Lung (tissue), 12 donors: ENCODE measurements around the gene PTPN14. TPM values are rescaled to one million over a fixed set of nuclear protein-coding genes. Genes with fewer than 3 reads are reported as not detected.
"Not testable (repeated sequence)": the region's sequence is repeated elsewhere in the genome, so short reads cannot be mapped to it uniquely, and the experiment has no call there.

ENCODE experiments used
- ATAC-seq: fragments of 200-7000 bp; cut with Tn5 transposase; one replicate; pipeline ENCODE4 v1.9.1; 2020; ENCODE audit warnings: moderate number of reproducible peaks; ENCODE audit not compliant: insufficient read depth, low FRiP score
- DNase-seq, 3 donors: peaks; one replicate each; pipeline ENCODE4 v3.0.0-alpha.2; 2013 to 2017
- H3K27ac ChIP-seq, 2 donors: one replicate each; pipeline ENCODE4 v1.5.1; 2013; ENCODE audit warnings: mild to moderate bottlenecking in 2 of 2, moderate library complexity in 2 of 2, control low read depth in 1 of 2, inconsistent platforms in 1 of 2, low read depth in 1 of 2, low read length in 1 of 2
- H3K27me3 ChIP-seq, 3 donors: one replicate each; pipeline ENCODE4 v1.5.1; 2013; ENCODE audit warnings: low read length in 2 of 3; ENCODE audit not compliant: control insufficient read depth in 3 of 3, insufficient read depth in 3 of 3
- H3K36me3 ChIP-seq, 4 donors: one replicate each; pipeline ENCODE4 v1.5.1; 2013; ENCODE audit warnings: low read length in 4 of 4, mild to moderate bottlenecking in 1 of 4, moderate library complexity in 1 of 4; ENCODE audit not compliant: control insufficient read depth in 4 of 4, insufficient read depth in 4 of 4
- H3K4me1 ChIP-seq, 5 donors: one replicate each; pipeline ENCODE4 v1.5.1; 2013; ENCODE audit warnings: low read length in 5 of 5, mild to moderate bottlenecking in 2 of 5, moderate library complexity in 1 of 5; ENCODE audit not compliant: control insufficient read depth in 5 of 5, insufficient read depth in 5 of 5
- H3K4me3 ChIP-seq: one replicate; pipeline ENCODE4 v1.5.1; 2013; ENCODE audit warnings: mild to moderate bottlenecking, control low read depth, moderate library complexity
- H3K9ac ChIP-seq, 2 donors: one replicate each; pipeline ENCODE4 v1.5.1; 2013; ENCODE audit warnings: low read length in 2 of 2, control low read depth in 1 of 2; ENCODE audit not compliant: insufficient read depth in 1 of 2
- H3K9me3 ChIP-seq, 4 donors: one replicate each; pipeline ENCODE4 v1.5.1; 2013; ENCODE audit warnings: low read length in 3 of 4, mild to moderate bottlenecking in 1 of 4, moderate library complexity in 1 of 4; ENCODE audit not compliant: control insufficient read depth in 4 of 4, insufficient read depth in 3 of 4
- CTCF ChIP-seq: IDR thresholded peaks from 2 replicates; pipeline ENCODE4 v1.5.1; 2012; ENCODE audit warnings: mild to moderate bottlenecking; ENCODE audit errors: control extremely low read depth, extremely low read depth
- WGBS, 2 donors: extraction: QIAGEN DNeasy Blood & Tissue Kit; methylation state at CpG; one replicate each; pipeline ENCODE4 v1.1.7; 2013; 5-methylcytosine and 5-hydroxymethylcytosine counted together
- polyA plus RNA-seq, 2 donors: library from polyadenylated mRNA; stranded (reverse); fragments of 200-250 nt; gene quantifications; one replicate each; pipeline ENCODE4 v1.2.1, GENCODE V29; 2013
- total RNA-seq, 2 donors: library from RNA; depleted of rRNA in 1 of 2; stranded (reverse); fragments of >200 nt in 1 of 2; gene quantifications; one replicate each; pipeline ENCODE4 v1.2.1, GENCODE V29; 2014 to 2021
- donor health status: control.
- donor health status: control.
- donor health status: Bipolar disorder and iron deficiency.
- donor health status: healthy.
- donor health status: DM: yes; HTN: yes; CAD: no.

Gene PTPN14
- total and polyA plus RNA-seq, 4 donors = 4.4 to 43.2 (median 15.2) TPM

GRCh38 chr1:214400131-214400530, 151.3 kb downstream of the PTPN14 start:
- Histone ChIP-seq H3K9me3 (no peaks in the 10 kb centered on the region), H3K36me3 (peaks cover 0 to 19% (median 2%) of the 10 kb centered on the region in 4 donors), H3K4me1 (peaks cover 0 to 4% (median 0%) of the 10 kb centered on the region in 5 donors), H3K27ac (no peak overlapping the region), H3K27me3 (no peaks in the 10 kb centered on the region), H3K4me3 (no peak overlapping the region), H3K9ac (no peak overlapping the region)
- no peak for TF ChIP-seq CTCF
- ATAC-seq (no peak), DNase-seq (no peak)
- WGBS, 2 donors = 95 to 98% methylated on average over 3 of the region's 3 CpGs

- ATAC-seq = no peak
- no peak for DNase-seq
- Histone ChIP-seq H3K9ac (no peak overlapping the region), H3K4me3 (no peak overlapping the region), H3K27me3 (no peaks in the 10 kb centered on the region), H3K9me3 (no peaks in the 10 kb centered on the region), H3K36me3 (peaks cover 1 to 23% (median 5%) of the 10 kb centered on the region in 4 donors), H3K4me1 (peaks cover 0 to 2% (median 0%) of the 10 kb centered on the region in 5 donors), H3K27ac (no peak overlapping the region)
- TF ChIP-seq CTCF = no peak
- 96 to 97% methylated on average over 6 of the region's 6 CpGs for WGBS, 2 donors
Observed at GRCh38 chr1:214398490-214398889, 152.9 kb downstream of the PTPN14 start.

GRCh38 chr1:214397497-214397896, 153.9 kb downstream of the PTPN14 start:
- Histone ChIP-seq H3K9ac (no peak overlapping the region), H3K4me1 (no peaks in the 10 kb centered on the region), H3K4me3 (no peak overlapping the region), H3K27me3 (no peaks in the 10 kb centered on the region), H3K9me3 (no peaks in the 10 kb centered on the region), H3K27ac (no peak overlapping the region), H3K36me3 (peaks cover 3 to 26% (median 7%) of the 10 kb centered on the region in 4 donors)
- DNase-seq = no peak
- WGBS, 2 donors = 74 to 85% methylated on average over 2 of the region's 2 CpGs
- no peak for ATAC-seq
- no peak for TF ChIP-seq CTCF

GRCh38 chr1:214396330-214396729, 155.1 kb downstream of the PTPN14 start:
- 85 to 86% methylated on average over 3 of the region's 3 CpGs for WGBS, 2 donors

GRCh38 chr1:214394569-214394968, 156.8 kb downstream of the PTPN14 start:
- ATAC-seq, H3K4me3 ChIP-seq, DNase-seq, H3K9me3 ChIP-seq, H3K9ac ChIP-seq, H3K27me3 ChIP-seq, H3K4me1 ChIP-seq, H3K27ac ChIP-seq: not testable (repeated sequence)
- H3K36me3 ChIP-seq = peaks cover 3 to 24% (median 6%) of the 10 kb centered on the region in 4 donors
- WGBS, 2 donors = 88 to 92% methylated on average over 5 of the region's 5 CpGs

More at GRCh38 chr1:214396330-214396729, 155.1 kb downstream of the PTPN14 start:
- Histone ChIP-seq H3K9me3 (no peaks in the 10 kb centered on the region), H3K27ac (no peak overlapping the region), H3K4me3 (no peak overlapping the region), H3K36me3 (peaks cover 3 to 24% (median 6%) of the 10 kb centered on the region in 4 donors), H3K27me3 (no peaks in the 10 kb centered on the region), H3K4me1 (no peaks in the 10 kb centered on the region), H3K9ac (no peak overlapping the region)
- no peak for TF ChIP-seq CTCF
- ATAC-seq (no peak), DNase-seq (no peak)
